ENCODE data around the gene TTC3.

The TTC3 gene

DNA sequence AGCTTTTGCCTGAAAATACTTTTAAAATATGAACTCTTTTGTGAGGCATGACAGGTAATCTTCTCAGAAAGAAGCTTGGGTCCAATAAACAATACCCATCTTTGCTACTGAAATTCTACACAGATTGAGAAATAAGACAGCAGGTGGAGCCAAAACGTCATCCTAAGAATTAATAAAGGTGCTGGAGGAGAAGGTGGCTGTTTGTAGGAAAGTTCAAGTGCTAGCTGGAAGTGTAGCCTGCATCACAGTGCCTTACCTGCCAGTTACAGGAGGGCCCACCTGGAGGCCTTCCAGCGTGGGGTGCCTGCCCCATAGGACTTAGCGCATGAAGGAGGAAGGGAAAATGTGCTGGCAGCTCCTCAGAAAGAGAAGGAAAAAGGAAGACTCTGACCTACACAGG, 93.7 kb downstream of the TTC3 start:
- H3K4me3 ChIP-seq (ENCODE audit: low read depth, low read length), result no peak overlapping the region
- TF ChIP-seq CTCF (IDR thresholded peaks at IDR 0.05; ENCODE audit: borderline replicate concordance, insufficient read depth, low read depth, low read length), result peak; percentile 19; the same call in 1 of the 2 replicates

DNA sequence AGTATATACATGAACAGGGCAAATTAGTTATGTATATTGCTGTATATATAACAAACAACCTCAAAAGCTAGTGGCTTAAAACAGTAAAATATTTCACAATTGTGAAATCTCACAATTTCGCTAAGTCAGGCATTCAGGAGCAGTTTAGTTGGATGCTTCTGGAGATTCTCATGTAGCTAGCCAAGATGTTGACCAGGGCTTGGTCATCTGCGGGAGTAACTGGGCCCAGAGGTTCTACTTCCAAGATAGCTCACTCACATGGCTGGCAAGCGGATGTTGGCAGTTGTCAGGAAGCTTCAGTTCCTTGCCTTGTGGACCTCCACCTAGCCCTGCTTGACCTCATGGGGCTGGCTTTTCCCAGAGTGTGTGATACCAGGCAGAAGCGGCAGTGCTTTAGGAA, 95.6 kb downstream of the TTC3 start:
- H3K4me3 ChIP-seq (ENCODE audit: low read depth, low read length), result no peak overlapping the region
- no peak for TF ChIP-seq CTCF (IDR thresholded peaks at IDR 0.05; ENCODE audit: borderline replicate concordance, insufficient read depth, low read depth, low read length)

DNA sequence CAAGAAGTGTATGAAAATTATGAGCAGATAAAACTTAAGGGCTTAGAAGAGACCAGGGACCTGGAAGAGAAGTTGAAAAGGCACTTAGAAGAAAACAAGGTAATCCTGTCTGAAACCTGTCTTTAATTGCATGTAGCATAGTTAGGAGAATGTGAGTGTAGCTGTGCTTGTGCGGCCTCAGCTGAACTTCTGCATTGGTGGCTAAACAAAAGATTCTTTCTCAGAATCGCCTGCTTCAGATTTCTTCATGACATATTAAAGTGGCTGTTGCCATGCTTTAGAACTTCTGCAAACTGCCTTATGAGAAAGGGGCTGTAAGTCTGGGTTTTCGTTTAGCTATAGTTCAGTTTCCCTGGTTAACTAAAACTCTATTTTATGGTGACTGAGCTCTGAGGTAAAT, 99.6 kb downstream of the TTC3 start:
- TF ChIP-seq CTCF (IDR thresholded peaks at IDR 0.05; ENCODE audit: borderline replicate concordance, insufficient read depth, low read depth, low read length), result no peak
- no peak overlapping the region for H3K4me3 ChIP-seq (ENCODE audit: low read depth, low read length)

GRCh38 chr21:37176716-37177115, 103.7 kb downstream of the TTC3 start:
- no peak overlapping the region for H3K4me3 ChIP-seq (ENCODE audit: low read depth, low read length)
- TF ChIP-seq CTCF (IDR thresholded peaks at IDR 0.05; ENCODE audit: borderline replicate concordance, insufficient read depth, low read depth, low read length), result no peak

DNA sequence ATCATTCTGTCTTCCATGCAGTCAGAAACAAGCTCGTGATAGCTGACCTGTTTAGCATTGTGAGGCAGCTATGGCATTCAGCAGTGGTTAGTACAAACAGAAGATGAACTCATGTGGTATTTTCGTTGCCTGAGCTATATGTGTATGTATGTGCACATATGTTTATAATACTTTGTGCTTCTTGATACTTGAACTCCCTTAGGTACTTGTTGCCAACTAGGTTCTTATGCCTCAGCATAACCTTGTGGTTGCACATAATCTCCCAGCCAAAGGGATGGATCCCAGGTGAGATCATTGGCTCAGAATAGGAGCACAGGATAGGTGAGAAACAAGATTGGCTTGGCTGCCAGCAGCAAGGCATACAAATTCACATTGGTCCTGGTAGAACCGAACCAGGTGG, 108.0 kb downstream of the TTC3 start:
- no peak for TF ChIP-seq CTCF (IDR thresholded peaks at IDR 0.05; ENCODE audit: borderline replicate concordance, insufficient read depth, low read depth, low read length)
- H3K4me3 ChIP-seq (ENCODE audit: low read depth, low read length), result no peak overlapping the region

DNA sequence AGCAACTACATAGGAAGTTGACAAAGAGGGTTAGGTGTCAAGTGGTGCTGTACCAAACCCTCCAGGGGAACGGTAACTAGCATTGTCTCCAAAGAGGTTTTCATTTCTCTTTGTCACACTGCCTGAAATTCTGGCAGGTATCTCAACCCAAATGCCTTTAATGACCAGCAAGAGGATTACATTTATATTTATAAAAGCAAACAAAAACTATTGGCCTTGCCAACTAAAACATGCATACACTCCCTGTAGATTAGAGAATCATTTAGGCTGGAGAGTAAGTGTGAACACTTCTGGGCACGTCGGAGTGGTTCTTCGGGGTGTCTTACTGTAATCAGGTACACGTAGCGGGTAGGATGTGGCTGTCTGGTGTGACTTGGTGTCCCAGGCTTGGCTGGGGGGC, 109.2 kb downstream of the TTC3 start:
- H3K4me3 ChIP-seq (ENCODE audit: low read depth, low read length), result no peak overlapping the region
- no peak for TF ChIP-seq CTCF (IDR thresholded peaks at IDR 0.05; ENCODE audit: borderline replicate concordance, insufficient read depth, low read depth, low read length)

- H3K4me3 ChIP-seq (ENCODE audit: low read depth, low read length), result no peak overlapping the region
- TF ChIP-seq CTCF (IDR thresholded peaks at IDR 0.05; ENCODE audit: borderline replicate concordance, insufficient read depth, low read depth, low read length), result no peak
These were observed 110.7 kb downstream of the TTC3 start for GRCh38 chr21:37183749-37184148.

Measured in GM12875 (cell line).